Cardiac muscle cell (in vitro differentiated cells and primary cell): Measurements from ENCODE around the gene APOM. TPM values are rescaled to one million over a fixed set of nuclear protein-coding genes. Genes with fewer than 3 reads are reported as not detected.

Experiments
- DNase-seq, 2 donors: peaks; one replicate each; pipeline versions ENCODE4 v3.0.0 to v3.0.0-alpha.2; 2010 to 2017; ENCODE audit warnings: low read depth in 1 of 2, low spot score in 1 of 2
- H3K27ac ChIP-seq: fragments of 200-600 bp; sonication (generic); 2 replicates; pipeline ENCODE4 v1.5.1; 2016
- H3K27me3 ChIP-seq: fragments of 200-600 bp; sonication (generic); 2 replicates; pipeline ENCODE4 v1.6.0; 2016; ENCODE audit warnings: control low read depth
- H3K36me3 ChIP-seq: fragments of 200-600 bp; sonication (generic); 2 replicates; pipeline ENCODE4 v1.5.1; 2016; ENCODE audit warnings: control low read depth
- H3K4me1 ChIP-seq: fragments of 200-600 bp; sonication (generic); 2 replicates; pipeline ENCODE4 v1.8.1; 2017; ENCODE audit warnings: low read depth, mild to moderate bottlenecking, mixed run types
- H3K4me3 ChIP-seq: fragments of 200-600 bp; sonication (generic); 2 replicates; pipeline ENCODE4 v1.5.1; 2016; ENCODE audit warnings: mild to moderate bottlenecking
- H3K9me3 ChIP-seq: fragments of 200-600 bp; sonication (generic); 2 replicates; pipeline ENCODE4 v1.5.1; 2017; ENCODE audit warnings: low read depth, mild to moderate bottlenecking, control low read depth
- polyA plus RNA-seq: library from polyadenylated mRNA; unstranded; fragments of >200 nt; fragmentation: Nextera tagmentation; extraction: Ambion mirVana; gene quantifications from 2 replicates; pipeline ENCODE4 v1.2.1, GENCODE V29; 2016
- total RNA-seq: library from RNA; depleted of rRNA; stranded (reverse); fragments of >200 nt; gene quantifications from 2 replicates; pipeline ENCODE4 v1.2.3, GENCODE V29; 2016
- TF ChIP-seq, protein P1 (sequence below): IDR thresholded peaks from 2 replicates; pipeline ENCODE4 v1.5.1; 2012; ENCODE audit warnings: low read depth, mild to moderate bottlenecking, low read length

APOM gene
- total and polyA plus RNA-seq, 2 experiments from 2014 or later, result 2.3 to 3.5 TPM

DNA sequence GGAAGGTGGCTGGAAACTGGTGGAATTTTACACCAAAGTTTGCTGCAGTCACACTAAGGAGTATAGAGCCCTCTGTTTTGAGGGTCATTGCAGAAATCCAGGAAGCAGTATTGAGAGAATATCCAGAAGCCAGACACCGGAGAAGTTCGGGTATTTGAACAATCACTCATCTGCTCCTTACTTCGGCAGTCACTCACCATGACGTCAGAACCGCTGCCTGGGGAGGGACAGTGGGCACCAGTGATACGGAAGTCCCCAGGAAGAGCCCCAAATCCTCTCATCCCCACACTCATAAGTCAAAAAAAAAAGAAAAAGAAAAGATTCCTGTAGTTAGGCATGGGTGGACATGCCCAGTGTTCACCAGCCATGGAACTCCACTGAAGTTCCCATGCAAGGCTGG, 21.2 kb downstream of the APOM start:
- Histone ChIP-seq H3K27me3 (peaks cover 6% of the 10 kb centered on the region), H3K4me3 (no peak overlapping the region), H3K27ac (no peak overlapping the region), H3K36me3 (peaks cover 5% of the 10 kb centered on the region), H3K9me3 (no peaks in the 10 kb centered on the region), H3K4me1 (peaks cover 2% of the 10 kb centered on the region)
- TF ChIP-seq, protein P1, sequence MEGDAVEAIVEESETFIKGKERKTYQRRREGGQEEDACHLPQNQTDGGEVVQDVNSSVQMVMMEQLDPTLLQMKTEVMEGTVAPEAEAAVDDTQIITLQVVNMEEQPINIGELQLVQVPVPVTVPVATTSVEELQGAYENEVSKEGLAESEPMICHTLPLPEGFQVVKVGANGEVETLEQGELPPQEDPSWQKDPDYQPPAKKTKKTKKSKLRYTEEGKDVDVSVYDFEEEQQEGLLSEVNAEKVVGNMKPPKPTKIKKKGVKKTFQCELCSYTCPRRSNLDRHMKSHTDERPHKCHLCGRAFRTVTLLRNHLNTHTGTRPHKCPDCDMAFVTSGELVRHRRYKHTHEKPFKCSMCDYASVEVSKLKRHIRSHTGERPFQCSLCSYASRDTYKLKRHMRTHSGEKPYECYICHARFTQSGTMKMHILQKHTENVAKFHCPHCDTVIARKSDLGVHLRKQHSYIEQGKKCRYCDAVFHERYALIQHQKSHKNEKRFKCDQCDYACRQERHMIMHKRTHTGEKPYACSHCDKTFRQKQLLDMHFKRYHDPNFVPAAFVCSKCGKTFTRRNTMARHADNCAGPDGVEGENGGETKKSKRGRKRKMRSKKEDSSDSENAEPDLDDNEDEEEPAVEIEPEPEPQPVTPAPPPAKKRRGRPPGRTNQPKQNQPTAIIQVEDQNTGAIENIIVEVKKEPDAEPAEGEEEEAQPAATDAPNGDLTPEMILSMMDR, result no peak
- DNase-seq, result no peak

DNA sequence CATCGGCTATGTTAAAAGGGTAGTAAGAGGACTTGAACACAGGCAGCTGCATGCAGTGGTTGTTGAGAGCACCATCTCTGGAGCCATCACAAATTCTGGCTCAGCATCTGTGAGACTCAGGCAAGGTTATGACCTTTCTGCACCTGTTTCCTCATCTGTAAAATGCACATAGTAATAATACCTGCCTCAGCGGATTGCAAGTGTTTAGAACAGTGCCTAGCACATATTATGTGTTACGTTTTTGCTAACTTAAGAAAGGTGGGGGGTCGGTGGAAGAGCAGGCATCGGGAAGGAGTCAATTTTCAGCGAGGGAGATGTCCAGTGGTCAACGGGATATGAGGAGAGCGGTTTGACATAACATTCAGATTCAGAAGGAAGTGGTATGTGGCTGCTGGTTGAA, 22.3 kb downstream of the APOM start:
- TF ChIP-seq, protein P1, result no peak
- Histone ChIP-seq H3K27ac (no peak overlapping the region), H3K9me3 (no peaks in the 10 kb centered on the region), H3K4me1 (peaks cover 2% of the 10 kb centered on the region), H3K4me3 (no peak overlapping the region), H3K27me3 (peaks cover 10% of the 10 kb centered on the region), H3K36me3 (no peaks in the 10 kb centered on the region)
- no peak for DNase-seq

DNA sequence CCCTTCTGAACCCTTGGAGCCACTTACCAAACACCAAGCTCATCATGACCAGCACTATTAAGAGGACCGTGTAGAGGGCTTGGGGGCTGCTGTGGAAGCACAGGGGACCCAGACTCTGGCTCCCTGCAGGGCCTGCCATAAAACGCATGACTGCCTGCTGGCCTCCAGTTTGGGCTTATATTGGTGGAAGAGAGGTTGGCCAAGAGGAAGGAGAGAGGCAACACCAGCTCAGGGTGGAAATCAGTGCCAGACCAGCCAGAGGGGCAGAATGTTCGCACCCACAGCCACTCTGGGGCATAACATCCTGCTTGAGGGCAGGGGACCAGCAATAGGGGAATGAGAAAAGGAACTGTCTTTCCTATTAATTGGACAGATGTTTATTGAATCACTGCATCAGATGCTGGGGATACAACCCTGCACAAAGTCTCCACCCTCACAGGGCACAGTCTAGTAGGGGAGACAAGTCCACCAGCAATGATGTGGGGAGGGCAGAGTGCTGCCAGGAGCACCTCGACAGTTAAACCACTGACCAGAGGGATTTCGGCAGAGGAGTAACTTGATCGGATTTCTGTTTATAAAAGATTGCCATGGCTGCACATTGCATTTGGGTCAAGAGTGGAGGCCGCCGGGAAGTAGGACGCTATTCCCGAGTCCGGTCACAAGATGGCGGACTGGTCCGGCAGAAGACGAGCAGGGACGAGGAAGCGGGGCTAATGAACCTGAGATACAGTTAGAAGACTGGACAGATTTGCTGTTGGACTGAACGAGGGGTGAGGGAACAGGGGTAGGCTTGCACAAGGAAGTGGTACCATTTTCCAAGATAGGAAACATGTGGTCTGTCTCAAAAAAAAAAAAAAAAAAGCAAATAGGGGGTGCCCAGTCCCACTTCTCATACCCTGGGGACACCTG, 24.8 kb downstream of the APOM start, which contains the start of gene LY6G5C:
Gene LY6G5C (minus strand): TSS at position 842 of the 909 bp plus-strand sequence. CDS start 694 bp downstream, at position 148.
- no peaks in the 10 kb centered on the region for H3K9me3 ChIP-seq
- peaks cover 2% of the 10 kb centered on the region for H3K4me1 ChIP-seq
- peak within 1 kb of the TSS; percentile 28 for H3K4me3 ChIP-seq
- peaks cover 10% of the 10 kb centered on the region for H3K27me3 ChIP-seq
- TF ChIP-seq, protein P1, result peak; percentile 54
- DNase-seq, result peak; percentile 83 to 94
- no peaks in the 10 kb centered on the region for H3K36me3 ChIP-seq
- H3K27ac ChIP-seq, result no peak within 1 kb of the TSS

DNA sequence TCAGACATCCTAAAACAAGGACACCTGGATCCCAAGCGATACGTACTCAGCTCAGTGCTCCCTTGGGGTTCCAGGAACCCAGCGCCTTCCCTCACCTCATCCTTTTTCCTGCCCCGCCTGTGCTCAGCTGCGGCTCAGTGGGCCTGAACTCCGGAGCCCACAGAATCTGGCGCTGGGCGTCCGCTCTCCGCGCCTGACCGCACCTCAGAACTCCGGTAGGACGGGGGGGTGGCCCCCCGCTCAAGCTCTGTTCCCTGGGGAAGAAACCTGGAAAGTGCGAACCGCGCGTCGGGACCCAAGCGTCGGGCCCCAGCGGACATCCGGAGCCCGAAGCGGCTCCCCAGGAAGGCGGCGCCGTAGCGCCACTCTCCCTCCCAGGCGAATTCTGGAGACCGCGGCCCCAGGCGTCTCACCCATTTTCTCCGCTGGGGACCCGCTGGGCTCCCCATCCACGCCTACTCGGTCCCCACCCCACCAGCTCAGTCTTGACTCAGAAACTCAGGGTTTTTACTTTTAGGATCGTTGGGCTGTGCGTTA, 25.5 kb downstream of the APOM start:
- TF ChIP-seq, protein P1, result peak; percentile 31
- H3K27ac ChIP-seq, result no peak overlapping the region
- peak overlapping the region; percentile 28 for H3K4me3 ChIP-seq
- H3K9me3 ChIP-seq, result no peaks in the 10 kb centered on the region
- H3K4me1 ChIP-seq, result peaks cover 2% of the 10 kb centered on the region
- DNase-seq, result peak in 1 of 2 donors; percentile 52
- peaks cover 4% of the 10 kb centered on the region for H3K36me3 ChIP-seq
- peaks cover 10% of the 10 kb centered on the region for H3K27me3 ChIP-seq

- Histone ChIP-seq H3K27ac (no peak overlapping the region), H3K4me1 (peaks cover 2% of the 10 kb centered on the region), H3K27me3 (peaks cover 10% of the 10 kb centered on the region), H3K9me3 (no peaks in the 10 kb centered on the region), H3K4me3 (peak overlapping the region; percentile 29), H3K36me3 (peaks cover 22% of the 10 kb centered on the region)
- TF ChIP-seq, protein P1, result no peak
- no peak for DNase-seq
Observed at GRCh38 chr6:31683591-31683990, 27.9 kb downstream of the APOM start.
